Hematopoietic multipotent progenitor cell treated with erythropoietin and hydrocortisone succinate and interleukin-3 and kit ligand, for 8 days (in vitro differentiated cells): ENCODE data around the gene COL15A1.

ENCODE experiments used
- DNase-seq: peaks from one replicate; pipeline ENCODE4 v3.0.0-alpha.2; 2015

The COL15A1 gene

DNA sequence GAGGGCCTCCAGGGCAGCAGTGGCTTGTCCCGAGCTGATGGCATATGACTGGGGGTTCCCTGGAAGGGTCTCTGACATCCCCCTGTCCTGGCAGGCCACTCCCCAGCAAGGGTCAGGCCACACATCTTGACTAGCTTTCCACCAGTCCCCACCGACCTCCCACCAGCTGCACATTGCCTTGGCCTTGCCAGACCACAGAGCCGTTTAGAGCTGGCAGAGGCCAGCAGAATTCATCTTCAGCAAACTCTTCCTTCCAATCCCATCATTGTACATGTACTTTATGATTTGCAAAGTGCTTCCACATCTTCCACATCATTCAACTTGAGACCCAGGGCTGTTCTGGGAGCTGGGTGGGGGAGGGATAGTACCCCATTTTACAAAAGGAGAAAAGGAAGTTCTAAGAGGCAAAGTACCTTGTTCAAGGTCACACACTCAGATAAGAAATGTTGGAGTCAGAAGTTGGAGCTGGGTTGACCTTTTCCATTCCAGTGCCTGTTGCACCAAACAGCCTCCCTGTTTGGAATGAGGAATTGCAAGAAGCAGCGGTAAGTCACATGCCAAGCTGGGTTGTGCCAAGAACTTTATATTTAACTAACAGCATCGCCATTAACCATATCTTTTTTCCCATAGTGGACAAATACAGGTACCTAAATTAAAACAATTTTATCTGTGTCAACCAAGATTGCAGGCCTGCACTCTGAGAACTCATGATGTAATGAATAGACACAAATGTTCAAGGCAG, 25.8 kb upstream of the COL15A1 start:
- DNase-seq = no peak

DNA sequence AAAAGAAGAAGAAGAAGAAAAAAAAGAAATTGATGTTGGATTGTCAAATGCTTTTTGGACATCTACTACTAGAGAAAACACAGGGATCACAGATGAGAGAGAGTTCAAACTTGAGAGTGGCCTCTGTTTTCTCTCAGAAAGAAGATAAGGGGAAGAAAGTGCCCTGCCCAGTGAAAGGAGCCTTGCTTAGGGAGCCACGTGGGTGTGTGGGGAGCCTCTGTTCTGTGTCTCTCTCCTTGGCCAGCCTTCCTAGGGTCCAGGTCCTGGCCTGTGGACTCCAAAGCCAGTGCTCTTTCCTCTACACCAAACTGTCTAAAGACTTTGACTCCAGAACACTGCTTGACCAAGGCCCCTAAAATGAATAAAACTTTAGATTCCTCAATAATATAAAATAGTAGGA, 22.0 kb upstream of the COL15A1 start:
- DNase-seq = peak; percentile 54

DNA sequence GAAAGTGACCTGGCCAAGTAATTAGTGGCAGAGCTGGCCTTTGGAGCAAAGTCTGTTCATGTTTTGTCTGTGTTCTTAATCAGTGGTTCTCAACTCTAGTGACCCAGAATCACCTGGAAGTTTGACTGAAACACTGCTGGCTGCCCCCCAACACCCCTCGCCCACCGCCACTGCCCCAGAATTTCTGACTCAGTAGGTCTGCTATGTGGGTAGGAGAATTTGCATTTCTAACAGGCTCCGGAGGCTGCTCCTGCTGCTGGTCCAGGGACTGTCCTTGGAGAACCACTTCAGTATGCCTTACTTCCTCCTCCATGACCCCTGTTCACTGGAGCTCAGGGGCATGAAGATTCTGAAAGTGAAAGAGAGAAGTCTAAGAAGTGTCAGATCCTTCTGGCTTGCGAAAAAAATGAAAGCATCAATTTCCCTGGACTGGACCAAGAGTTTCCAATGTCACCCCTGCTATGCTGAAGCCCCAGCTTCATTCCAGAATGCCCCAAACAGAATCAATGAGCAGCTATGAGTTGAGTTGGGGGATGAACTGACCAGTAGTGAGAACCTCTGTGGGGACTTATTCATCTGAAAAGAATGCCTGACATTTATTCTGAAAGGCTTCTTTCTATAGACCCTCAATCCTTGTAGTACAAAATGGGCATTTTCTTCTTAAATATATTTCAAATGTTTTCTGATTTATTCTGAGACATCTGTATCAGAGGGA, 20.8 kb upstream of the COL15A1 start:
- DNase-seq = no peak

DNA sequence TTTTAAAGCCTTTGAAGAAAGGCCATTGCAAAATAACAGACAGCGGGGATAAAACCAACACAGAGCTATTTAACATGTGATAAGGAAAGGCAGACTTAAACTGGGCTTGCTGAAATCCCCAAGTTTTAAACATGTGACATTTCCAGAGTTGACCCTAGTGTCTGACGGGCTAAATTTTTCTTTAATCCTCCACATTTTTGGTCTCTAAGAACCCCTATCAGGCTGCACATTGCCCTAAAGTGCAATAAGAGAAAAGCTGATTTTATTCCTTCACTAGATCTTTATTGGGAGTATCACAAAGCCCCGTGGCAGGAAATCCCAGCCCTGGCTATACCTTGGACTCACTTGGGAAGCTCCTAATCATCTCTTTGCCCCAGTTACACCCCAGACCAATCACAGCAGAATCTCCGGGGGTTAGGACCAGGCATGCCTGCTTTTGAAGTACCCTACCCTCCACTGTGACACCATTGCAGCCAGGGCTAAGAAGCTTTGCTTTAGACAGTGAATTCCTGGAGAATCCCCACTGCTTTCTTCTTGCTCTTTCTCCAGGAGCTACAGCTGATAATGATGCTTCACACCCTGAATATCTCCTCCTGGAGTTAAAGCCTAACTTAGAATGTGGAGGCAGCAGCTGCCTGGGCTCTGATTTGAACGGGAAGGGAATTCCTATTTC, 20.1 kb upstream of the COL15A1 start:
- no peak for DNase-seq

DNA sequence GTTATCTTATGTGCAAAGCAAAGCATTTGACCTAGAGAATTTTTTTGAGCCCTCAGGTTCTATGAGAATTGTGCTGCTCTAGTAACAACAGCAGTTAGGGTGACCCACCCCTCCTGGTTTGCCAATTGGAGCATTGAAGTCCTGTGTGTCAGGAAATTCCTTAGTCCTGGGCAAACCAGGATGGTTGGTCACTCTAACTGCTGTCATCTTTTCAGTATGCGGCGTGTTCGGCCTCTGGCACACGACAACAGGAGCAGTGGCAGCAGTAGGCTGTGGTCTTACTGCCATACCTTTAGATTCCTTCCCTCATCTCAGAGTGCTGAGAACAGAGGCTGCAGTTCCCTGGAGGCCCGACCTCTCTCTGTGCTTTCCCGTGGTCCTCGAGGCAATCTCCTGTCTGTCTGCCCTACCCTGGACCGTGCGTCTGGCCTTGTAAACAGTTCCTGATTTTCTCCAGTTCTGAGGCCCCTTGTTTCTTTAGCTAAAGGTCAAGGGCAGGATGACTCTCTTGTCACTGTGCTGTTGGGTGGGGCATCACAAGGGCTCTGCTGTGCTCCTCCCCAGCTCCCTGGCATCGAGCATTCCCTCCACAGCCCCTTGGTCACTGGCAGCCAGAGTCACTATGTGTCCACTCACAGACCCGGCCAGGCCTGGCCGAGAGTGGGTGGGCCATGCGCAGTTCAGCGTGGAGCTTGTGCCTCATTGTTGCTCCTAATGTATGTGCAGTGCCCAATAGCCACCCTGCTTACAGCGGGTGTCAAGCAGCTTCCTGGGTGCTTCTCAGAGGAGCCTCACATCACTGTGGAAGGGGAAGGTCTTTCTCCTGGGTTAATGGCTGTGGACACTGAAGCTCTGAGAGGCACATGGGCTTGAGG, 18.5 kb upstream of the COL15A1 start:
- no peak for DNase-seq

DNA sequence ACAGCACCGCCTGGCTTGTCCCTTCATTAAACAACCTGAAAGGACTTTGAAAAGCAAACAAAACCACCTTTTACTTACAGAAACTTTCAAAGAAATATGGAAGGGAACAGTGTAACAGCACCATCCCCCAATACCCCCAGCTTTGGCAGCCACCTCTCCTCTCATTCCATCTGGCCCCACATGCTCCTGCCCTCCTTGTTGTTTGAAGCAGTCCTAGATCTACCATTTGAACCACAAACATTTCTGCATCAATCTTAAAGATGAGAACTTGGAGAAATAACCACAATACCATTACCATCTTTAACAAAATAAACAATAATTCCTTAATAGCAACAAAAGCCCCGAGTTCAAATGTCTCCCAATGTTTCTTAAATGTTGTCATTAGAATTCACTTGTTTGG, 17.8 kb upstream of the COL15A1 start:
- DNase-seq = no peak

DNA sequence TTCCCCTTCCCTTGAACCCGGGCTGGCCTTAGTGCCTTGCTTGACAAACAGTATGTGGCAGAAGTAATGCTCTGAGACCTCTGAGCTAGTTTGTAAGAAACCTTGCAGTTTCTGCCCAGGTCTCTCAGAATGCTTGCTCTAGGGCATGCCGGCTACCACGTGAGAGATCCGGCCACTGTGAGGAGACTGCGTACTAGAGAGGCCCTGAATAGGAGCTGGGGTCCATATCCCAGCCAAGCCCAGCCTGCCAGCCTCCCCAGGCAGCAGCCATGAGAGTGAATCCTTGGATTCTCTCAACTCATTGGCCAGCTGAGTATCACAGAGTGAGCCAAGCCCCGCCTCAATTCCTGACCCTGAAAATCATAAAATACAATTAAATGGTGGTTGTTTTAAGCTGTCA, 16.0 kb upstream of the COL15A1 start:
- no peak for DNase-seq

DNA sequence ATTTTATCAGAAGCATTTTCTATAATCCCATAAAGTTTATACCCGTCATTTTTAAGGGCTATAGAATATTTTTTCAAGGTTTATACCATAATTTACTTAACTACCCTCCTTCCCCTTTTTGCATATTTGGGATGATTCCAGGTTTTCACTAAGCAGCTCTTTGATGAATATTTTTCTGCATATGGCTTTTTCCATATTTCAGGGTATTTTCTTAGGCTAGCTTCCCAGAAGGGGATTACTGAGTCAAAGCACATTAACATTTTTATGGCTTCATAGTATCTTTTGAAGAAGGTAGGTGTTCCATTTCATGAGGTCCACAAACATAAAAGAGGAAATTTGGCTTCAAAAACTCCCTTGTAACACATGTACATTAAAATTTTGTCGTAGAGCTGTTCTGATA, 14.6 kb upstream of the COL15A1 start:
- DNase-seq = no peak

DNA sequence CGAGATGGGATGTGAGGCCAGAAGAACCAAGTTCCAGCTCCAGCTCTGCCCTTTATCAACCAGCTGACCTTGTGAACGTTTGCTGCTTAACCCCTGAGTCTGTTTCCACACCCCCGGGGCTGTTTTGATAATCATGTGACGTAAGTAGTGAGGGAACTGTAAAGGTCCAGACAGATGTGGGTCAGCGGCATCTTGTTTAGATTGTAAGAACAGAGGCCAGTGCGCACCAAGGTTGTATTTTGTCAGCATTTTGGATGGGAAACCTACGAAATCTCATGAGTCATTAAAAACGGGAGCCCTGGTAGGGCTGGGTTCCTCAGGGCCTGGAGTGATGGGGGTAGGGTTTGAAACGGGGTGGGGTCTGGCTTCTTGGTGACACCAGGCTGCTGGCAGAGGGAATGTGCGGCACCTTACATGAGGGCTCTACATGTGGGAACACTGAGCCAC, 13.8 kb upstream of the COL15A1 start:
- no peak for DNase-seq

DNA sequence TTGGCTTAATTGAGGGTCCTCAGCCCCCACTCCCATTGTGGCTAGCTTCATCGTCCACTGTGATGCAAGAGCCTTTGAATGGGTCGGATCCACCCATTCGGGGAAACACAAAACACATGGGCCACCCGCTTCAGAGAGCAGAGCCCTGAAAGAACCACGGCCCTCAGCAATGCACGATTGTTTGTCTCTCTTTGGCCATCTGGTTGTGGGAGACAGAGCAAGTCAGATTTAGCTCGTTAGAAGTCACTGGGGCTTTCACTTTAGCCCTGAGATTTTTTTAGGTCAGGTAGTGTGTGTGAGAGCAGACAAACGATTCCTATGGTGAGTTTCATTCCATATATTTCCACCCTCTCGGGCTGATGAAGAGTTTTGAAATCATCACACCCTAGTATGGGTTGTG, 12.9 kb upstream of the COL15A1 start:
- no peak for DNase-seq

DNA sequence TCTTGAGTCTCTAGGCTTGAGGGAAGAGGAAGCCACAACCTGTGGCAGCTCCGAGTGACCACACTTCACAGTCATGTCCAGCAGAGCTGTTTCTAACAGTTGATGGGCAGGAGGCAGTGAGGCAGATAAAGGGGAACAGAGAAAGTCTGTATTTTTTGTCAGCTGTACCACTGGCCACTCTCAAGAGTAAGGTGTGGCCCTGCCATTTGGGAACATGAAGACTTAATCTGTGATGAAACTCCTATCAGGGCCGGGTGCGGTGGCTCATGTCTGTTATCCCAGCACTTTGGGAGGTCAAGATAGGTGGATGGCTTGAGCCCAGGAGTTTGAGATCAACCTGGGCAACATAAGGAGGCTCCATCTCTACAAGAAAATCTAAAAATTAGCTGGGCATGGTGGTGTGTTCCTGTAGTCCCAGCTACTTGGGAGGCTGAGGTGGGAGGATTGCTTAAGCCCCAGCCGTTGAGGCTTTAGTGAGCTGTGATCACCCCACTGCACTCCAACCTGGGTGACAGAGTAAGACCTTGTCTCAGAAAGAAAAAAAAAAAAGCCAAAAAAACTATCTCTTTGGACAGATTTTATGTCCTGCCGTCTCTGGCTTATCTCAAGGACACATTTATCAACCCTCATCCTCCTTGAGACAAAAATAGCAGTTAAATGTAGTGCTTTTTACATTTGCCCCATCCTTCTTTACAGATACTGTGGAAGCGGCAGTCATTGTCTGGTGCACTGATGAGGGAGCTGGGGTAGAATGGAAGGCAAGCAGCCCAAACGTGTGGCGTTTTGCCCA, 11.9 kb upstream of the COL15A1 start:
- DNase-seq = peak; percentile 91

DNA sequence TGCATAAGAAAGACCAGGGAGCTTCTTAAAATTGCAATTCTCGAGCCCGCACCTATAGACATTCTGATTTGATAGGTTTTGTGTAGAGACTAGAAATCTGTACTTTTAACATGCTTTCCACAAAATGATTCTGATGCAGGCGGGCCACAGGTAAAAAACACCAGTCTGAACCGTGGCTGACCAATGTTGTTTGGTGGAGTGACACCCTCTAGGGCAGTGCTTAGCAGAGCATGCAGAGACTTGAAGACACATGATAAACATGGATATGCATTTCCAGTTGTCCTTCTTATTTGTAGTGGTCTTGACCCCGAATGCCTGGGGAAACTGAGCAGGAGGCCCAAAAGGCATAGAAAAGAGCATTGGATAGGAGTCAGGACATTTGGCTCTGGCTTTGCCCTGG, 10.5 kb upstream of the COL15A1 start:
- DNase-seq = no peak

DNA sequence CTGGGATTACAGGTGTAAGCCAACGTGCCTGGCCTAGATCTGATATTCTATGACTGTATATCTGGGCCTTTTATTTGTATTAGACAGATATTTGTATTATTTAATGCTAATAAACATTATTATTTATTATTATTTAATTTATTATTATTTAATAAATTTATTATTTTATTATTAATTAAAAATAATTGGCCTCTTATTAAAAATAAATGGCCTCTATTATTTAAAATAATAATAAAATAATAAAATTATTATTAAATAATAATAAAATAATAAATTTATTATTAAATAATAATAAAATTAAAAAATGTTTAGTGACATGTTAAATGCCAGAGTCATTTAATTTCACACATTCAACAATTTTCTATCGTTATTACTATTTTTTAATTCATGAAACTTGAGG, 9.8 kb upstream of the COL15A1 start:
- DNase-seq = no peak

DNA sequence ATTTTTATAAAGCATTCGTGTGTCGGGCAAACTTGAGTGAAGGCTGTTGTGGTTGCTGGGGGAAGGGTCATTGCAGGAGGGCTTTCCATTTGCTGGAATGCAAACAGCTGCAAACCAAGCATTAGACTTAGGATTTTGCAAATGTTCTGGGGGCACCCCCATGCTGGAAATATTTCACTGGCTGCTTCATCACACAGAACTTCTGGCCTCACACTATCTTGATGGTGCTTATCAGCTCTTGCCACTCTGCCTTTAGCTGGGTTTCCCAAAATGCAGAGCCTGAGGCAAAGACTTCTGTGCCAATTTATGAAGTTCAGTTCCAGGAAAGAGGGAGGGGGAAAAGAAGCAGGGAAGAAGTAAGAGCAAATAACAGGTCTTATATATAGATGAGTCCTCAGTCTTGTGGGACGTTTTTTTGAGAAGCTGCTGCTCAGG, 8.6 kb upstream of the COL15A1 start:
- DNase-seq = peak; percentile 97

DNA sequence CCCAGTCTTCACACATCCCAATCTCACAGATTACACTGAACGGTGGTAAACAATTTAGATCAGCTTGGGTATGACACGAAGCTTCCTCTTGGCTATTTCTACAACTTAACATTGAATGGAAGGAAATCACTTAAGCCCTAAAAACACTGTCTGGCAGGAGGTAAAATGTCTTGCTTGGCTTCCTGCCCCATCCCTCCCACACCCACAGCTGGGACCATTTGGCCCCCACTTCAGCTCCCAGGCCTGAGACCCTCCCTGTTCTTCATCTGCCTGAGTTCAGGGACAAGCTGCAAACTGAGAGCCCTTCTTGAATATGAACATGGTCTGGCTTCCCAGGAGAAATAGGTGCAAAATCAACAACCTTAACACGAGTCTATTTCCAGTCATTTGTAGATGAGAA, 3.4 kb upstream of the COL15A1 start:
- DNase-seq = no peak

DNA sequence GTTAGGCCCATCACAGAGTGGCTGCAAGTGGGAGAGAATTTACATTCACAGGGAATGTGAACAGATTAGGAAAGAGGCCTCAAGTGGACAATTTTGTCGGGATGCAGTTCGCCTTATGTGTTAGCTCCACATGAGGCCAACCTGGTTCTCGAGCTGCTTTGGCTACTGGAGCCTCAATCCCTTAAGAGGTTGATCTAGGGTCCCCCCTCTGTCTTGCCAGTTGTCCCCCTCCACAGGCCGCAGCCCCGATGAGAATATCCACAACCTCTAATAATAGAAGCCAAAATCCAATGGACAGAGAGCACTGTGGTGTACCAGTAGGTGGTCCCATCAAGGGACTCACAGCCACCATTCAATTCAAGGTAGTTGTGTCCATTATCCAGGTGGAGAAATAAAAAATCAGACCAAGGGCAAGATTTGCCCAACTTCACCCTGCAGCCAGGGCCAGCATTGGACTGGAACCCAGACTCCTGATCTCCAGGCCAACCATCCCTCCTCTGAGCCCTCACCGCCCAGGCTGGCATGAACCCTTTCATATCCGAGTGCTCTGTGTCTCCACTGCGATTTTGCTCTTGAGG, 1.7 kb upstream of the COL15A1 start:
- DNase-seq = no peak

DNA sequence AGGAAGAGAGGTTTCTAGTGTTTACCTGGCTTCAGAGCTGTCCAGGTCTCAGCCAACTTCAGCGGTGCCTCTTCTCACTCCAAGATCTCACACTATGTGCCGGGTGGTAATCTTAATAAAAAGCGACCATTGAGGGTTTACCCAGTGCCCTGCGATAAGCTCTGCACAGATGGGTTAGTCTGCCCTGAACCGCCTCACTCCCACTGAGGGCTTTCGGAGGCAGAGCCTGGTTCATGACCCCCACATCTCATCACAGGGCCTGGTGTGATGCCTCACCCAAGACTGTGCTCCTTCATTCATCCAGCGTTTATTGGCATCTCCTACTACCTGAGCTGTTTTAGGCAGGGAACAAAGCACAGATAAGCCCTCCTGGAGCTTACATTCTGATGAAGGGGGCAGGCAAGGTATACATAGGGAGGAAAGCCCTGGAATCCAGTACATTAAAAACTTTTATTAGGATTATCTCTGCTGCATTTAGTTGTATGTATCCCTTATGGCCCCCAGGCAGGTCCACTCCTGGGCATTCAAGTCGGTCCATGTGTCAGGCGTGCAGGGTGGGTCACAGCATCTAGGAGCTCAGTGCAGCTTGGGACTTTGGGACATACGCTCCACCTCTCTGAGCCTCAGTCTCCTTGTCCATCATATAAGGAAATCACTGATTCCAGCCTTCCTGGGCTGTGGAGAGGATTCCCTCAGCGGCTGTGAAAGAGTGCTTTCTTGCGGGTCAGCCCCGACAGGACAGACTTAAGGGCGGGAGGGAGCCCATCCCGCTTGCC, 613 bp upstream of the COL15A1 start:
- no peak for DNase-seq

DNA sequence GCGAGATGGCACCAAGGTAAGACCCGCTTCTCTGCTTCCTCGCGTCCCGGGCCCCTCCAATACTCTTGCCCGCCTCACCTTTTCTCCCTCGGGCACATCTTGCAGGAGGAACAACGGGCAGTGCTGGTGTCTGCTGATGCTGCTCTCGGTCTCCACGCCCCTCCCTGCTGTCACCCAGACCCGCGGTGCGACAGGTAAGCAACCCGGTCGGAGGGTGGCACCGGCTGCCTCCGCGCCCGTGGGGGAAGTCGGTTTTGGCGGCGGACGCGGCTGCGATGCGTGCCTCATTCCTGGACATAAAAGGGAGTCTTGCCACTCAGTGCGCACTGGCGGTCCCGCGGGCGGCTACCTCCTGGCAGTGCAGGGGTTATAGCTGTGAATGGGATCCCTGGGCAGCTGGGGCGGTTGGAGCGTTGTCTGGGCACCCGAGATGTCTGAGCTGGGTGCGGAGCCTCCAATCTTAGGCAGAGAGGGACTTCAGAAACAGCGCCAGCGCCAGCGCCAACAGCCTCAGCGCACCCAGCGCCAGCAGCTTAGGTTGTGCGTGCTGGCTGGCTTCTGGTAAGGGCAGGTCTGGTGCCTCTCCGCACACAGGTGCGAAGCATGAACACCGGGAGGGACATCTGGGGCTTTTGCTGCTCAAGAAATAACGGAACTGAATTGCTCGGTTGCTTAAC, 488 bp downstream of the COL15A1 start:
- DNase-seq = peak; percentile 25

DNA sequence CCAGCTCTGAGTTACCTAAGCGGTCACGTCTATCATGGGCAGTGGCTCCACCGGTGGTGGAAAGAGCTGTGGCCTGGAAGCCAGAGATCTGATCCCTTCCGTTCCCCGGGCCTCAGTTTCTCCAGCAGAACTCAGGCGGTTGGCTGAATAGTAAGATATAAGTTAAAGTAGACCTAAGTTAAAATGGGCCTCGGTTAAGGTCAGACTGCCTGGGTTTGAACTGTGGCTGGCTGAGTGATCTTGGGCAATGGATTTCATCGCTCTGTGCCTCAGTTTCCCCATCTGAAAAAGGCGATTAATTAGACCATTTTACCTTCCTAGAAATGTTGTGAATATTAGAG, 997 bp downstream of the COL15A1 start:
- no peak for DNase-seq

DNA sequence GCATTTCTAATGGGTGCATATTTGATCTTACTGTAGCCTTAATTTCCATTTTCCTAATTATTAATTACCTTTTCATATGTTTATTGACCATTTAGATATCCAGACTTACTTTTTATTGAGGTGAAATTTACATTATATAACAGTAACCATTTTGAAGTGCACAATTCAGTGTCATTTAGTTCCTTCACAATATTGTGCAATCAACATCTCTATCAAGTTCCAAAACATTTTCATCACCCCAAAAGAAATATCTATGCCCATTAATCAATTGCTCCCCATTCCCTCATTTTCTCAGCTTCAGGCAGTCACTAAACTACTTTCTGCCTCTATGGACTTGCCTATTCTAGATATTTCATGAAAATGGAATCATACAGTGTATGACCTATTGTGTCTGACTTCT, 5.9 kb downstream of the COL15A1 start:
- no peak for DNase-seq

DNA sequence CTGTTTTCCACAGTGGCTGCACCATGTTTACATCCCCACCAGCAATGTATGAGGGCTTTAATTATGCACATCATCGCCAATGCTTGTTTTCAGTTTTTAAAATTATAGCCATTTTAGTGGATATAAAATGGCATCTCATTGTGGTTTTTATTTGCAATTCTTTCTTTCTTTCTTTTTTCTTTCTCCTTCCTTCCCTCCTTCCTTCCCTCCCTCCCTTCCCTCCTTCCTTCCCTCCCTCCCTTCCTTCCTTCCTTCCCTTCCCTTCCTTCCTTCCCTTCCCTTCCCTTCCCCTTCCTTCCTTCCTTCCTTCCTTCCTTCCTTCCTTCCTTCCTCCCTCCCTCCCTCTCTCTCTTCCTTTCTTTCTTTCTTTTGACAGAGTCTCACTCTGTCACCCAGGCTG, 6.6 kb downstream of the COL15A1 start:
- no peak for DNase-seq
